HG02588 (cell line): Measurements from ENCODE around the gene ENG.
"Not testable (repeated sequence)": the region's sequence is repeated elsewhere in the genome, so short reads cannot be mapped to it uniquely, and the experiment has no call there.

Source experiments
- ATAC-seq: cut with Tn5 transposase; IDR thresholded peaks from one replicate; pipeline ENCODE4 v1.9.1; 2021; ENCODE audit warnings: mild to moderate bottlenecking, moderate library complexity; ENCODE audit not compliant: unreplicated experiment

Gene ENG

GRCh38 chr9:127796225-127796813 is 58.1 kb downstream of the ENG start:
- ATAC-seq: no peak

- ATAC-seq: no peak
Measured at GRCh38 chr9:127794001-127794791, 60.3 kb downstream of the ENG start.

DNA sequence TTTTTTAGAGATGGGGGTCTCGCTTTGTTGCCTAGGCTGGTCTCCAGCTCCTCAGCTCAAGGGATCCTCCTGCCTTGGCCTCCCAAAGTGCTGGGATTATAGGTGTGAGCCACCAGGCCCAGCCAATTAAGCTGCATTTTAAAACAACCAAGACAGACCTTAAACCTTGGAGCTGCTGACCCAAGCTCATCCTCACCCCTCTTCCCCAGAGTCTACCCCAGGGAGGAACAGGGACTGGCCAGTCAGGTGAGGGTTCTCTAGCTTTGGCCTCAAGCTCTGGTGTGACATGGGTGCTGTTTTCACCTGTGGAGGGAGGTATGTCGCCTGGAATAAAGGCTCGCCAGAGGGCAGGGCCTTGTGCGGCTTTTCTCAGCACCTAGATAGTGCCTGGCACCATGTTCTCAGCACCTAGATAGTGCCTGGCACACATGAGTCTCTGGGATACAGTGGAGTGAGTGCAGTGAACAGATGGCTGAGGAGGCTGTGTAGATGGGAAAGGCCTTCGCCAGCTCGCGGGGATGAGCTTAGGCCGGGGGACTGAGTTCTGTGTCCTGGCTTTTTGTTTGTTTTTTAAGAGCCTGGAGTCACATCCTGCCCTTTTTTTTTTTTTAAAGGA is 61.3 kb downstream of the ENG start:
- ATAC-seq: no peak

DNA sequence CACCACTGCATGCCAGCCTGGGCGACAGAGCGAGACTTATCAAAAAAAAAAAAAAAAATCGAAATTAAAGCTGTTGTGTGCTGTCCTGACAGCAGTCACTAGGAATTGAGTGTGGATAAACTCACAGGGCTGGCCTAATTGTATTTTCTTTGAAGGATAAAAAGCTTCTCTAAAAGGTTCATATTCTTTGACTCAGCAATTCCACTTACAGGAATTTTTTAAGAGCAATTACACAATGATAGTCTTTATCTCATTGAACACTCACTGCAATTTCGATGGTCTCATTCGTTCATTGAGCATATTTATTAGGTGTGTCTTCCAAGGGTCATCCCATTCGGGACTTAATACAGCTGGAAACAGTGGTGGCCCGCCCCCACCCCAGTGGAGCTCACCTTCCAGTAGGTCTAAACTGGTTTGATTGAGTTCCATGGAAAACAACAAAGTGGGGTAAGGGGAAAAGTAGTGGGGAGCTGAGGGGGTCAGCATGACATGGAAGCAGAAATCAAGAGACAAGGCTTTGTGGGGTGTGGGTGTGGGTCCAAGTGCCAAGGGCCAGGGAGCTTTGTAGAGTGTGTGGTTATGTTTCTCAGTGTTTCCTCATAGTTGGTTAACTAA is 61.9 kb downstream of the ENG start:
- no peak for ATAC-seq

DNA sequence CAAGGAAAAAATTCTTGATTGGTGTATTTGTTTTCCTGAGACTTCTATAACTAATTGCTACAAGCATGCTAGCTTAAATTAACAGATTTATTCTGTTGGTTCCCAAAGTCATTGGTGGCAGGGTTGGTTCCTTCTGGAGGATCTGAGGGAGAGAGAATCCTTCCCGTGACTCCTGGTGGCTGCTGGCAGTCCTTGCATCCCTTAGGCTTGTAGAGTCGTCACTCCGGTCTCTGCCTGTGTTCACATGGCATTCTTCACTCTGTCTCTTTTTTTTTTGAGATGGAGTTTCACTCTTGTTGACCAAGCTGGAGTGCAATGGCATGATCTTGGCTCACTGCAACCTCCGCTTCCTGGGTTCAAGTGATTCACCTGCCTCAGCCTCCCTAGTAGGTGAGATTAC is 63.4 kb downstream of the ENG start:
- no peak for ATAC-seq

DNA sequence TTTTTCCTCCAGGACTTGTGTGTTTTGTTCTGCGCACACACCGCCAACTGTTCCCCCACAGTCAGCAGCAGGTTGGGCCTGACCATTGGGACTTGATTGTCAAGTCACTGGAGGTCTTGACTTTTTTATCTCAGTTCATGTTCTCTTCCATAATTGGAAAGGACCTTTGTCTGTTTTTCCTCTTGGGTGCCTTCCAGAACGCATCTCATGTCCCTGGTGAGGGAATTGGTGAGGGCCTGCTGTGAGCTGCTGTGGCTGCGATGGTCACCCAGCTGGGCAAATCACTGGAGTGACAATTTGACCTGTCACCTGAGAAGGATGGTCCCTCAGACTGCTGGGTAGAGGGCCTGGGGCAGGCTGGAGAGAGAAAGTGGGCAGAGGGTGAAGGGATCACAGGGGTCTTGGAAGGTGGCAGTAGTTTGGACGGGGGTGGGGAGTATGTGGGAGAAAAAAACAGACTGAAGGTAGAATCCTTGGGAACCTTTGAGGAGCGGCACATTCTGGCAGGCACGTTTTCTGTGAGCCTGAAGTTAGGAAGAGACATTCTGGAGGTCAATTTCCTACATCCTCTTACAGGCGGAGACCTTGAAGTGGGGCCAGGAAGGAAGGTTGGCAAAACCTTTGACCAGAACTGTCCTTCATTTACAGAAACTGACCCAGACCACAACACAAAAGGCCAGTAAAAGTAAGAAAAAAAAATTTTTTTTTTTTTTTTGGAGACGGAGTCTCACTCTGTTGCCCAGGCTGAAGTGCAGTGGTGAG is 64.2 kb downstream of the ENG start:
- no peak for ATAC-seq

DNA sequence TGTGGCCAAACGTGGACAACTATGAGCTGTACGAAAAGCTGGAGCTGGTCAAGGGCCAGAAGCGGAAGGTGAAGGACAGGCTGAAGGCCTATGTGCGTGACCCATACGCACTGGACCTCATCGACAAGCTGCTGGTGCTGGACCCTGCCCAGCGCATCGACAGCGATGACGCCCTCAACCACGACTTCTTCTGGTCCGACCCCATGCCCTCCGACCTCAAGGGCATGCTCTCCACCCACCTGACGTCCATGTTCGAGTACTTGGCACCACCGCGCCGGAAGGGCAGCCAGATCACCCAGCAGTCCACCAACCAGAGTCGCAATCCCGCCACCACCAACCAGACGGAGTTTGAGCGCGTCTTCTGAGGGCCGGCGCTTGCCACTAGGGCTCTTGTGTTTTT is 65.3 kb downstream of the ENG start:
- ATAC-seq: no peak

GRCh38 chr9:127788337-127789011 is 66.0 kb downstream of the ENG start:
- no peak for ATAC-seq

GRCh38 chr9:127786773-127787104 is 67.7 kb downstream of the ENG start:
- ATAC-seq: no peak

GRCh38 chr9:127785933-127786772 is 68.3 kb downstream of the ENG start, which contains the start of gene CDK9:
Gene CDK9 (plus strand): TSS chr9:127786034. CDS start chr9:127786149, 115 bp downstream.
- peak; percentile 53 for ATAC-seq

DNA sequence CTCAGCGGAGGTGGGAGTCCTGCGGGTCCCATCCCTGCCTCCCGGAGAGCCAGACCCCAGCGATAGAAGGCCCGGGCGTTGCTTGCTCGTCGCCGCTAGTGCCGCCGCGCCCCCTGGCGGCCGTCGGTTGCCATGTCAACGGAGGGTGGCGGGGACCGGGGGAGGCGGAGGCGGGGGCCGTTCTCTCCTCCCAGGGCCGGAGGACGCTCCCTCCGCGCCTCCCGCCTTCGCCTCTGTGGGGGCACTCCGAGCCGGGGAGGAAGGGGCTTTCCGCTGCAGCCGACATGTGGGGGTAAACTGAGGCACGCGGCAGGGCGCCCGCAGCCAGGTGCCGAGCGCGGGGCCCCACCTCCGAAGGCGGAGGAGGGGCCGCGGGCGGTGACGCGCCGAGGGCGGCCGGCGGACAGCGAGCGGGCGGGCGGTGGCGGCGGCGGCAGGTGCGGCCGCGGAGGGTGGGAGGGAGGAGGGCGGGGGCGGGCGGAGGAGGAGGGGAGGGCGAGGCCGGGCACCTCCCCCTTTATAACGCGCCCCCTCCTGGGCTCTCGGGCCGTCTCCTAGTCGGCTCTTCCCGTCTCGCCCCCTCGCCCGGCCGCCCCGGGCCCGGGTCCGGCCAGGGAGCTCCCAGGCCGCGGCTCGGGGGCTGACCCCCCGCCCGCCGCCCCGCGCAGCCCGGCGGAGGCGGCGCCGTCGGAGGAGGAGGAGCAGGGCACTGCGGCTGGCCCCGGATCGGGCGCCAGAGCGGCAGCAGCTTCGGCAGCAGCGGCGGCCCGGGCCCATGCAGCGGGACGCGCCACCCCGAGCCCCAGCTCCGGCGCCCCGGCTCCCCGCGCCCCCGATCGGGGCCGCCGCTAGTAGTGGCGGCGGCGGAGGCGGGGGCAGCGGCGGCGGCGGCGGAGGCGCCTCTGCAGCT is 69.2 kb downstream of the ENG start:
- ATAC-seq: peak; percentile 45

DNA sequence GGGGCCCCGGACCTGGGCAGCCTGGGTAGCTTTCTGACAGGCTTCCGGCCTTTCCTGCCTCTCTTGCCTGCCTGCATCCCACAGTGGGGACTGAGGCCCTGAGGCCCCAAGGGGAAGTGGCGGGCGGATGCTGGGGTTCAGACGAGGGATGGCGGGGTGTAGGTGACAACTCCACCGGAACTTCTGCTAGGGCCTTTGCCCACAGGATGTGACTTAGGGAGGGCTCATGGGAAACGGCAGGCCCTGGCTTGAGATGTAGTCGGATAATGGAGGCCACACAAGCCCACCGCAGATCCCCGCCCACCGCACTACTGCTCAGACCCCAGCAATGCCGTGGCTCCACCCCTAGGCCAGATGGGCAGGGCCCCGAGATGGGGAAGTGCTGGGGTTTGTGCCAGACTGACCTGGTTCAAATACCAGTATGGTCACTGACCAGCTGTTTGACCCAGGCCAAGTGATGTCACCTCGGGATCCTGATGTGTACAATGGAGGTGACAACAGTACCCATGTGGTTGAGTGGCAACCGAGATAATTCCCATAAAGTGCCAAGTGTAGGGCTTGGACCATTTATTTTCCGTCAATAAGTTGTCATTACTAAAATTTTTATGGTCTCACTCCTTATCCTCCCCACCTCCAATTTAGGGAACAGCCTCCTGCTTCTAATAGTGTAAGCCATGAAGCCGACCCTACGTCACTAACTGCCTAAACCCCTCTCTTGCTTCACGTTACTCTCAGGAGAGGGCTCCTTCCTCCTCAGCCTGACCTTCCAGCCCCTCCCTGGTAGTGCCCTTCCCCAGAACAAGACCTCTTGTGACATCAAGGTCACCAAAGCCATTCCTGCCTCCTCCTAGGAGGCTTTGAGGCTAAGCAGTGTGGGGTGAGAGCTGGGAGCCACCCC is 71.1 kb downstream of the ENG start:
- no peak for ATAC-seq

GRCh38 chr9:127781806-127782205 is 72.7 kb downstream of the ENG start:
- no peak for ATAC-seq

DNA sequence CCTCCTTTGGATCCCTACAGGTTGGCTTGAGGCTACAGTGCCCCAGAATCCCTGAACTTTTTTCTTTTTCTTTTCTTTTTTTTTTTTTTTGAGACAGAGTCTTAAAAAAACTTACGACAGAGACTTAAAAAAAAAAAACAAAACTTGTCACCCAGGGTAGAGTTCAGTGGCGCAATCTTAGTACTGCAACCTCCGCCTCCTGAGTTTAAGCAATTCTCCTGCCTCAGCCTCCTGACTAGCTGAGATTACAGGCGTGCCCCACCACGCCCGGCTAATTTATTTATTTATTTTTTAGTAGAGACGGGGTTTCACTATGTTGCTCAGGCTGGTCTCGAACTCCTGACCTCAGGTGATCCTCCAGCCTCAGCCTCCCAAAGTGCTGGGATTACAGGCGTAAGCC is 73.5 kb downstream of the ENG start:
- ATAC-seq: not testable (repeated sequence)

DNA sequence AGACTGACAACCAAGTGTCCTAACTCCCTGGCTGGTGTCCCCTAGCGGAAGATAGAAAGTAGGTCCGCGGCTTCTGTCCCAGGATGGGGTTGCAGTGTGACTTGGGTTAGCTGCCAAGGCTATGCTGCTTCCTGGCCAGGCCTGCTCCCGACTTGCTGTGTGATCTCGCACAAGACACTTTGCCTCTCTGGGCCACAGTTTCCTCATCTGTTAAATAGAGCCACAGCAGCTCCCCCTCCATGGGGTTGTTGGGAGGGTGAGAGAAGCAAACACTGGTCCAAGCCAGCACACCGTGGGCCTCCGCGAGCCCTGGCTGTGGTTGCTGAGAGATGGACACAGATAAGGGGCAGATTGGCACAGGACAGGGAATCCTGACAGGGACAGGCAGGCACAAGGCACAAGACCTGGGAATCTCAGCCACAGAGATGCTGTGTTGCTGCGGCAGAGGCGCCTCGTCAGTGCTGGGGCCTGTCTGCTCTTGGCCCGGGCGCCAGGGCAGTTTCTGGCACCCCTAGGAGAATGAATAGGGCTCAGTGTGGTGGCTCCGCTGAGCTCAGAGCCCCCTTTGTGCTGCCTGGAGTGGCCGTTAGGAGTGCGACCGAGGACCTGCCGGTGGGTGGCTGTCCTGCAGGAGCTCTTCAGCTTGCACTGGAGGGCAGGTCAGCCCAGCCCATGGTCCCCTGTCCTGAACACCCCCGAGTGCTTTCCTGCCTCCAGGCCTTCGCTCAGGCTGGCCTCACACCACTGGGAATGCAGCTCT is 74.2 kb downstream of the ENG start:
- ATAC-seq: no peak

DNA sequence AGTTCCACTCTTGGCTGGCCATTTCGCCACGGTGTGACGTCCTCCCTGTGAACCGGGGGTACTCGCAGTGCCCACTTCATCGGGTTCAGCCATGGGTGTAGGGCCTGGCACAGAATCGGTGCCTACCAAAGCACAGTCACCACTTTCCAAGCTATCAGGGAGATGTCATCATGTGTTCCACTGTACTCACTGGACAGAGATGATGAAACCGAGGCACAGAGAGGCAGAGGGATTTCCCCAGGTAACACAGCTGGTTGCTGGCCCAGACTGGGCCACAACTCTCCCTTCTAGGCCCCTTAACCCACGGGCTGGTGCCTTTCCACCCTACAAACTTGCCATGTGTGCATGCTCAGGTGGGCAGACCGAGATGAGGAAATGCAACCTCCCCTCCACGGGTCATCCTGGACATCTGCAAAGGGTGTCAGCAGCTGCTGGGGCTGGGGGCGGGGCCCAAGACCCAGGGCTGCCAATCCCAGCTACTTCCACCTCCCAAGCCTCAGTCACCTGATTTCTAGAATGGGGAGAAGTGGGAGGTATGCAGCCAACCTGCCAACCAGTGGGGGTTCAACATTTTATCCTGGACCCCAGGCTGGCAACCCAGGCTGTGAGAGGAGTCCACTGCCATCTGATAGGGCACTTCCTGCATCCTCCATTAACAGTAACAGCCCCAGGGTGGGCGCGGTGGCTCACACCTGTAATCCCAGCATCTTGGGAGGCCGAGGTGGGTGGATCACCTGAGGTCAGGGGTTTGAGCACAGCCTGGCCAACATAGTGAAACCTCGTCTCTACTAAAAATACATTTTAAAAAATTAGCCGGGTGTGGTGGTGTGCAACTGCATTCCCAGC is 75.1 kb downstream of the ENG start:
- peak; percentile 44 for ATAC-seq
